Stimulated activated memory B cell treated with anti-CD40 and anti-IgM and Interleukin-4, amounts not matched to agents 10 μg/mL and 1 μg/mL and 100 μg/mL, for 72 hours (primary cell): ENCODE results near the gene ETNK2.
"Not testable (repeated sequence)": the region's sequence is repeated elsewhere in the genome, so short reads cannot be mapped to it uniquely, and the experiment has no call there.

Source experiments
- ATAC-seq: fragments of 150-1000 bp; cut with Tn5 transposase; 2 replicates; pipeline ENCODE4 v1.10.0; 2021
- H3K27ac Mint-ChIP-seq: one replicate; pipeline ENCODE4 v1.8.0; 2022; ENCODE audit warnings: mild to moderate bottlenecking, mixed read lengths
- H3K27me3 Mint-ChIP-seq: one replicate; pipeline ENCODE4 v1.8.0; 2022; ENCODE audit warnings: mixed read lengths
- H3K36me3 Mint-ChIP-seq: one replicate; pipeline ENCODE4 v1.8.0; 2022; ENCODE audit warnings: mixed read lengths
- H3K4me1 Mint-ChIP-seq: one replicate; pipeline ENCODE4 v1.8.0; 2022; ENCODE audit warnings: mixed read lengths
- H3K4me3 Mint-ChIP-seq: one replicate; pipeline ENCODE4 v1.8.0; 2022; ENCODE audit warnings: mild to moderate bottlenecking, moderate library complexity, mixed read lengths
- H3K9me3 Mint-ChIP-seq: one replicate; pipeline ENCODE4 v1.8.0; 2022; ENCODE audit warnings: mixed read lengths

ETNK2 gene

DNA sequence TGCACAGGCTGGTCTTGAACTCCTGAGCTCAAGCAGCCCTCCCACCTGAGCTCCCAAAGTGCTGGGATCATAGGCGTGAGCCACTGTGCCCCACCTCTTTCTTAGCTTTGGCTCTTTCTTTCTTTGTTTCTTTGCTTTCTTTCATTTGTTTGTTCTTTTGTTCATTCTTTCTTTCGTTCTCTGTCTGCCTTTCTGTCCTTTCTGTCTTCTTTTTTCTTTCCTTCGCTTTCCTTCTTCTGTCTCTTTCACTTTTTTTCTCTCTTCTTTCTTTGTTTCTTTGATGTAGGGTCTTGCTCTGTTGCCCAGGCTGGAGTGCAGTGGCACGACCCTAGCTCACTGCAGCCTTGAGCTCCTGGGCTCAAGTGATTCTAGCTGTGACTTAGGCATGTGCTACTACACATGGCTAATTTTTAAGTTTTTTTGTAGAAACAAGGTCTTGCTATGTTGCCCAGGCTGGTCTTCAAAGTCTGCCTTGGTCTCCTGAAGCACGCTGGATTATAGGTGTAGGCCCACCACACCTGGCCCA, 60.0 kb downstream of the ETNK2 start:
- H3K9me3 Mint-ChIP-seq: no peaks in the 10 kb centered on the region
- peaks cover 16% of the 10 kb centered on the region for H3K27me3 Mint-ChIP-seq
- ATAC-seq: no peak
- no peak overlapping the region for H3K27ac Mint-ChIP-seq
- no peak overlapping the region for H3K4me3 Mint-ChIP-seq
- H3K36me3 Mint-ChIP-seq: no peaks in the 10 kb centered on the region
- no peaks in the 10 kb centered on the region for H3K4me1 Mint-ChIP-seq

DNA sequence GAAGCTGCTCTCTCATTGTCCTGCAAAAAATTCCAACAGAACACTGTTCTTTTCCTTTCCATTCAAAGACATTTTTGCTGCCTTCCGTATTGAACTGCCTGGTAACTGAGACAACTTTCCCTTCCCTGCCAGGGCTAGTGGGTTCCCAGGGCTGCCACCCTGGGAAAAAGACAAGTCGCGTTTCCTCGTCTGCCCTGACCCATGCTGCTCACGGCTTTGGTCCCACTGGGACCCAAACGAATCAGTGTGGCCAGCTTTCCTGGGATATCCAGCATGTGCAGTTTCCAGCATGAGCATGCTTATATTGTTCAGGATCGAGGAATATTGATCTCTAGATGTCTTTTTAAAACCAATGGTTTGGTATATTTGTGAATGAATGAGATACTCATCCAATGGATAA, 60.8 kb downstream of the ETNK2 start:
- H3K27ac Mint-ChIP-seq: no peak overlapping the region
- ATAC-seq: no peak
- no peaks in the 10 kb centered on the region for H3K9me3 Mint-ChIP-seq
- H3K36me3 Mint-ChIP-seq: no peaks in the 10 kb centered on the region
- H3K4me1 Mint-ChIP-seq: no peaks in the 10 kb centered on the region
- peaks cover 16% of the 10 kb centered on the region for H3K27me3 Mint-ChIP-seq
- H3K4me3 Mint-ChIP-seq: no peak overlapping the region

GRCh38 chr1:204090132-204090531, 61.7 kb downstream of the ETNK2 start:
- not testable (repeated sequence) for H3K36me3 Mint-ChIP-seq, H3K9me3 Mint-ChIP-seq, H3K27ac Mint-ChIP-seq, H3K4me1 Mint-ChIP-seq, ATAC-seq, H3K4me3 Mint-ChIP-seq
- H3K27me3 Mint-ChIP-seq: peaks cover 16% of the 10 kb centered on the region

DNA sequence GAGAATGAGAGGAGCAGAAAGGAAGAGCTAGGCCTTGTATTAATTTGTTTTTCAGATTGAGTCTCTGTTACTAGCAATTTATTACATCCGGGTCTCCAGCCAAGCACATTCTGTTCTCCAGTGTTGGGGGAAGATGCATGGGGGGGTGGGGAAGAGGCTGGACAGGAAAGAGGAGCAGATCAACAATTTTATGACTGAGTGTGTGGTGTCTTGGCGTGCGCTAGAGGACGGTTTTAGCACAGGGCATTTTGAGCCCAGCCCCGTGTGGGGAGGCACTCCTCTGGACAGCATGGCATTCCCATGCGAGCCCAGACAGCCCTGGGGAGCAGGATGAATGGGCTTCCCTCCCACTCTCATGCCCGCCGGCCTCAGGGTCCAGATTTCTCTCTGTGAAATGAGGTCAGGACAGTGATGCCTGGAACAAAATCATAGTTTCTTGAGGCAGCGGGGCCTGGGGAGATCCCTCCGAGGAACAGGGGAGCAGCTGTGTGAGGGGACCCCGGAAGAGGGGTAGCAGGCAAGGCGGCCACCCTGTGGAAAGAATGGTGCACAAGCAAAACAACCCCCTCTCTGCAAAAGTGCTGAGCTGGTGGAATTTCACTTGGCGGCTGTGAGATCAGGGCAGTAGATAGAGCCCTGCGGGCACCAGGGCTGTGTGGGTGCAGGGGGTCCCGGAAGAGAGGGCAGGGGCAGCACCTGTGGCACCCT, 62.6 kb downstream of the ETNK2 start:
- Mint-ChIP-seq H3K27me3 (peaks cover 16% of the 10 kb centered on the region), H3K4me3 (no peak overlapping the region), H3K4me1 (no peaks in the 10 kb centered on the region), H3K36me3 (no peaks in the 10 kb centered on the region), H3K27ac (no peak overlapping the region), H3K9me3 (no peaks in the 10 kb centered on the region)
- no peak for ATAC-seq

GRCh38 chr1:204088596-204088995, 63.2 kb downstream of the ETNK2 start:
- no peak for ATAC-seq
- no peaks in the 10 kb centered on the region for H3K36me3 Mint-ChIP-seq
- no peaks in the 10 kb centered on the region for H3K4me1 Mint-ChIP-seq
- no peak overlapping the region for H3K4me3 Mint-ChIP-seq
- H3K9me3 Mint-ChIP-seq: no peaks in the 10 kb centered on the region
- H3K27ac Mint-ChIP-seq: no peak overlapping the region
- H3K27me3 Mint-ChIP-seq: peaks cover 16% of the 10 kb centered on the region

DNA sequence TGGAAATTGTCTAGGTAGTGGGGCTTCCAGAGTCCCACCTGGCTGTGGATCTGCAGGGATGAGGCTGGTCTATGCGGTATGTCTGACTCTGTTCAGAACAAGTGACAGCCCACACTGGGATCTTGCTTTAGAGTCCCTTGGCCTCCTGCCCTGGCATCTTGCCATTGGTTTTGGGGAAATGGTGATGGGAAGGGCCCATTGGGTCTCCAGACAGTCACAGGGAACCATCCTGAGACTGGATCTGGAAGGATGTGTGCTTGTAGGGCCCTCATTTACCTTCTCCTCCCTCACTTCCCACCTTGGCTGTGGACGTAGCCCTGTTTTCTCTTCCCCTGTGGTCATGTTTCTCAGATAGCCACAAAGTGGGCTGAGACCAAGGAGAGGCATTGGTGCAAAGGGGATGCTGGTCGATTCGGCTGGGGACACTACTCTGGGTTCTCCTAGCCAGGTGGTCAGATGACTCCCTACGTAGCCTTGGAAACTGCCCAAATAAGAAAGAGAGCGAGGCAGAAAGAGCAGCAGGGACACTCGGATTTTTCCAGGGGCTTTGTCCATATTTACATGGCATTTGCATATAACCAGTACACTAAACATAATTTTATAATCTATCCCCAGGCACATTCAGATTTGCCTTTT, 63.8 kb downstream of the ETNK2 start:
- H3K36me3 Mint-ChIP-seq: no peaks in the 10 kb centered on the region
- H3K27me3 Mint-ChIP-seq: peaks cover 16% of the 10 kb centered on the region
- H3K9me3 Mint-ChIP-seq: no peaks in the 10 kb centered on the region
- no peaks in the 10 kb centered on the region for H3K4me1 Mint-ChIP-seq
- no peak overlapping the region for H3K27ac Mint-ChIP-seq
- no peak for ATAC-seq
- H3K4me3 Mint-ChIP-seq: no peak overlapping the region

DNA sequence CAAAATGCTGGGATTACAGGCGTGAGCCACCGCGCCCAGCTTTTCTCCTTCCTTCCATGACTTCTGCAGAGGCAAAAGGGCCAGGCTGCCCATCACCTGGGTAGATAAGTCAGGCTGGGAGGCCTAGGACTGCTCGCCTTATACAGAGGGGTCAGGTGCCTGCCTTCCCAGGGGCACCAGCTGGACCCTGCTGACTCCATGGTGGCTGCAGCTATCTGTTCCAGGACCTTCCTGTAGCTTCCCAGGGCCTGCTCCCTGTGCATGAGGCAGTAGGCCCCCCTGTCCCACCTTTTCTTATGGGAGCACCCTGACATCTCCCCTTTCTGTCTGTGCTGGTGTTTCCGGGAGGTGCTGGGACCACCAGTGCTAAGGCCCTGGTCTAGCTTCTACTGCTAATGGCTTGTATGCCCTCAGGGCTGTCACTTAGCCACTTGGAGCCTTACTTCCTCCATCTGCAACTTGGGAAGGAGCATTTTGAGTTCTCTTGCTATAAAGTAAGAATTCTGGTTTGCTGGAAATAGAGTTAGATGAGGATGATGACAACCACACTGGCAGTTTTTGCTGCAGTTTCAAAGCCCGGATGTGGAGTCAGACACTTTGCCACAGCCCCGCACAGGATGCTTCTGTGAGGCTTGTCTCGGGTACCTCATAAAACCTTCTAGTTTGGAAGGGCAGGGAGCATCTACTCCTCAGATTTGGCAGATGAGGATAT, 64.5 kb downstream of the ETNK2 start:
- H3K27me3 Mint-ChIP-seq: peaks cover 12% of the 10 kb centered on the region
- H3K36me3 Mint-ChIP-seq: no peaks in the 10 kb centered on the region
- H3K4me1 Mint-ChIP-seq: no peaks in the 10 kb centered on the region
- H3K27ac Mint-ChIP-seq: no peak overlapping the region
- H3K9me3 Mint-ChIP-seq: no peaks in the 10 kb centered on the region
- ATAC-seq: no peak
- no peak overlapping the region for H3K4me3 Mint-ChIP-seq

- no peak overlapping the region for H3K27ac Mint-ChIP-seq
Observed at GRCh38 chr1:204085876-204086275, 66.0 kb downstream of the ETNK2 start.

DNA sequence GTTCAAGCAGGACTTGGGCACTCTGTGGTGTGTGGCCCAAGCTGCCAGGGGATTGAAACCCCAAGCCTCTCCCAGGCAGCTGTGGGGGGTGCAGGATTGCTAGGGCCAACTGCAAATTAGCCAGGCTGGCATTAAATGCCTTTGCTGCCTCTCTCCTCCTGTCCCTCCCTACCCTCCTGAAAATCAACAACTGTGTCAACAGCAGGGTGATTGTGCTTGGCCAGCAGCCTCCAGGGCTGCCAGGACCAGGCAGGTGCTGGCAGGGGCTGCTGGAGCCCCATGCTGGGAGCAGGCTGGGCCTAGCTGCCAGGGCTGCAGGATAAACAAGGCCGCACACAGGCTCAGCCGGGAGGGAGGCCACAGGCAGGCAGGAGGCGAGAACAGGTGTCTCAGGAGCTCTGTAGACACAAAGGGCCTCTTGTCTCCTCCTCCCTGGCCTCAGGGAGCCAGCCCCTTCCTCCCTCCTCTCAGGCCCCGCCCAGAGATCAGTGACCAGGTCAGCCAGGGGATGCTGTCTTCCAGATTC, 67.5 kb downstream of the ETNK2 start:
- Mint-ChIP-seq H3K27ac (no peak overlapping the region), H3K4me3 (no peak overlapping the region), H3K4me1 (no peaks in the 10 kb centered on the region), H3K9me3 (no peaks in the 10 kb centered on the region), H3K36me3 (no peaks in the 10 kb centered on the region), H3K27me3 (peaks cover 18% of the 10 kb centered on the region)
- ATAC-seq: no peak

More at GRCh38 chr1:204085876-204086275, 66.0 kb downstream of the ETNK2 start:
- Mint-ChIP-seq H3K4me3 (no peak overlapping the region), H3K9me3 (no peaks in the 10 kb centered on the region), H3K36me3 (no peaks in the 10 kb centered on the region), H3K27me3 (peaks cover 17% of the 10 kb centered on the region), H3K4me1 (no peaks in the 10 kb centered on the region)
- no peak for ATAC-seq

DNA sequence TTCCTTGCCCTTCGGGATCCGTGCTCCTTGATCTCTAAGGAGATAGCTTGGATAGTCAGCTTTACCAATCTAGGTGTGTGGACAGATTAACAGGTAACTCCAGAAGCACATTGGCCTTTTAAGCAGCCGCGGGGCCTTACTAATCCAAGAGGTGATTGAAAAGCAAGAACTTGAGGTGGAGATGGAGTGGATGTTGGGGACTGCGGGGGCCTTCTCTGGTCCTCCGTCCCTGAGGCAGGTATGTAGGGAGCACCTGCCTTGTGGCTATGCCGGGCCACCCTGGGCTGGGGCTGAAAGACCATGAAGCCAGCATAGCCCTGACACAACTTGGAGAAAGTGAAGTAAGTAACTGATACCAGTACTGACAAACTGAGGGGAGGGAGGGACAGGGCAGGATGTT, 68.4 kb downstream of the ETNK2 start:
- no peak for ATAC-seq
- Mint-ChIP-seq H3K27ac (no peak overlapping the region), H3K27me3 (peaks cover 22% of the 10 kb centered on the region), H3K4me1 (no peaks in the 10 kb centered on the region), H3K9me3 (no peaks in the 10 kb centered on the region), H3K4me3 (no peak overlapping the region), H3K36me3 (no peaks in the 10 kb centered on the region)

DNA sequence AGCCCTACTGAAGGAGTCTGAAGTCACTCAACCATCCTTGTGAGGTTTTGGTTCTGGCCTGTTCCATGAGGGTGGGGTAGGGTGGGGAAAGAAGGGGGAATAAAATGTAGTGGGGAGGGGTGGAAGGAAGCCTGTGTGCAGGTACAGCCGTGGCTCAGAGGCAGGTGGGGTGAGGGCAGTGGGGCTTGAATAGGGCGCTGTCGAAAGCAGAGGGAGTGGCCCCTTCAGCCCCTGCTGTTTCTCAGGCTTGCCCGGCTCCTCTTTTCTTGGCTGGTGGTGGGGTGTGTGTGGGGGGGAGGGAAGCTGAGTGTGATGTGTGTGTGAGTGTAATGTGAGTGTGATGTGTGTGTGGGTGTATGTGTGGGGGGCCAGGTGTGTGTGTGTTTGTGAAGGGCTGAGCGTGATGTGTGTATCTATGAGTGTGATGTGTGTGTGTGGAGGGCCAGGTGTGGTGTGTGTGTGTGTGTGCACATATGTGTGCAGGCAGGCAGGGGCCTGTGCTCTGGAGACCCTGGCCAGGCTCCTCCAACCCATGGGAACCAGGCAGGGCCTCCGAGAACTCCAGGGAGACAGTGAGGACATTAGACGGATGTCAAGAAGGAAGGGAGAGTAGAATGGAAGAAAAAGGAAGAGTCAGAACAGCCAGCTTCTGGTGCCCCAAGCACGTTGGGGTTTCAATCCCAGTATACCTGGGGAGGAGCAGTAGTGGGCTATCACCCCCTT, 69.9 kb downstream of the ETNK2 start:
- H3K27ac Mint-ChIP-seq: no peak overlapping the region
- no peaks in the 10 kb centered on the region for H3K9me3 Mint-ChIP-seq
- H3K27me3 Mint-ChIP-seq: peaks cover 33% of the 10 kb centered on the region
- H3K4me3 Mint-ChIP-seq: no peak overlapping the region
- H3K36me3 Mint-ChIP-seq: no peaks in the 10 kb centered on the region
- no peaks in the 10 kb centered on the region for H3K4me1 Mint-ChIP-seq
- no peak for ATAC-seq

- Mint-ChIP-seq H3K36me3 (no peaks in the 10 kb centered on the region), H3K27ac (no peak overlapping the region), H3K9me3 (no peaks in the 10 kb centered on the region), H3K27me3 (peaks cover 40% of the 10 kb centered on the region), H3K4me3 (no peak overlapping the region), H3K4me1 (no peaks in the 10 kb centered on the region)
- no peak for ATAC-seq
Observed at GRCh38 chr1:204081164-204081790, 70.6 kb downstream of the ETNK2 start.
